K562 (cell line): ENCODE data around the gene BTBD10. TPM values are rescaled to one million over a fixed set of nuclear protein-coding genes. Genes with fewer than 3 reads are reported as not detected.

Experiments used
- polyA plus RNA-seq, 8 experiments: library from polyadenylated mRNA; depleted of rRNA in 4 of 8; stranded (reverse) in 5 of 8; unstranded in 3 of 8; fragments of >200 nt; fragmentation: Nextera tagmentation in 2 of 8; fragmentation: Illumina TruSeq in 1 of 8; extraction: Ambion mirVana in 2 of 8; extraction: Trizol in 1 of 8; gene quantifications; 2 replicates each; pipeline versions ENCODE4 v1.2.1 to v1.2.3, GENCODE V29; 2011 to 2014; ENCODE audit warnings: inconsistent platforms in 1 of 8, missing spikeins in 1 of 8
- total RNA-seq, 7 experiments: library from RNA; depleted of rRNA in 6 of 7; stranded (reverse); fragments of >200 nt in 6 of 7; fragmentation: Illumina TruSeq in 2 of 7; extraction: Trizol in 2 of 7; gene quantifications; 2 replicates each; pipeline versions ENCODE4 v1.2.1 to v1.2.3, GENCODE V29; 2011 to 2021; ENCODE audit warnings: low replicate concordance in 1 of 7

The BTBD10 gene
- total and polyA plus RNA-seq, 9 of the 15 experiments (the other 6 are each of a cell fraction or from before 2014, with no cell fraction given) = 11.6 to 22.8 (median 16.3) TPM

Other genes starting within 250 kb of the BTBD10 start
- gene BMAL1, start 185.4 kb downstream of the BTBD10 start, total RNA-seq (2014; rRNA removed) = 0.57 and 2.4 TPM in 2 replicates
- gene BMAL1, start 185.4 kb downstream of the BTBD10 start, total RNA-seq (2014; rRNA removed; fragmentation: Illumina TruSeq; extraction: Trizol) = 1.5 and 2.6 TPM in 2 replicates
- gene BMAL1, start 185.4 kb downstream of the BTBD10 start, total RNA-seq (2015; rRNA removed; fragmentation: Illumina TruSeq; extraction: Trizol) = 0.54 and 0.64 TPM in 2 replicates
- gene BMAL1, start 185.4 kb downstream of the BTBD10 start, total RNA-seq (2021) = 0.64 and 2.1 TPM in 2 replicates
- 0.40 and 0.45 TPM in 2 replicates for gene BMAL1, start 185.4 kb downstream of the BTBD10 start, polyA plus RNA-seq (2011; rRNA removed)
- 1.0 and 1.1 TPM in 2 replicates for gene BMAL1, start 185.4 kb downstream of the BTBD10 start, polyA plus RNA-seq (2014; fragmentation: Illumina TruSeq; extraction: Trizol)
- gene BMAL1, start 185.4 kb downstream of the BTBD10 start, polyA plus RNA-seq (2014; fragmentation: Nextera tagmentation; extraction: Ambion mirVana) = under 1 TPM; 0.14 to 0.24 TPM
- 1.1 and 4.4 TPM in 2 replicates for gene BMAL1, start 185.4 kb downstream of the BTBD10 start, polyA plus RNA-seq (2014; rRNA removed)
- not detected in 2 replicates for gene PTH, start 32.8 kb upstream of the BTBD10 start, total RNA-seq (2014; rRNA removed)
- not detected in 2 replicates for gene PTH, start 32.8 kb upstream of the BTBD10 start, total RNA-seq (2014; rRNA removed; fragmentation: Illumina TruSeq; extraction: Trizol)
- gene PTH, start 32.8 kb upstream of the BTBD10 start, total RNA-seq (2015; rRNA removed; fragmentation: Illumina TruSeq; extraction: Trizol) = not detected in 2 replicates
- not detected in 2 replicates for gene PTH, start 32.8 kb upstream of the BTBD10 start, total RNA-seq (2021)
- gene PTH, start 32.8 kb upstream of the BTBD10 start, polyA plus RNA-seq (2011; rRNA removed) = not detected in 2 replicates
- not detected in 2 replicates for gene PTH, start 32.8 kb upstream of the BTBD10 start, polyA plus RNA-seq (2014; fragmentation: Illumina TruSeq; extraction: Trizol)
- gene PTH, start 32.8 kb upstream of the BTBD10 start, polyA plus RNA-seq (2014; fragmentation: Nextera tagmentation; extraction: Ambion mirVana) = not detected
- gene PTH, start 32.8 kb upstream of the BTBD10 start, polyA plus RNA-seq (2014; rRNA removed) = not detected in 2 replicates
- gene FAR1, start 205.4 kb upstream of the BTBD10 start, total RNA-seq (2014; rRNA removed) = 31.2 and 33.0 TPM in 2 replicates
- gene FAR1, start 205.4 kb upstream of the BTBD10 start, total RNA-seq (2014; rRNA removed; fragmentation: Illumina TruSeq; extraction: Trizol) = 63.6 and 80.0 TPM in 2 replicates
- 46.8 and 52.6 TPM in 2 replicates for gene FAR1, start 205.4 kb upstream of the BTBD10 start, total RNA-seq (2015; rRNA removed; fragmentation: Illumina TruSeq; extraction: Trizol)
- 62.0 and 63.5 TPM in 2 replicates for gene FAR1, start 205.4 kb upstream of the BTBD10 start, total RNA-seq (2021)
- 73.5 and 88.2 TPM in 2 replicates for gene FAR1, start 205.4 kb upstream of the BTBD10 start, polyA plus RNA-seq (2011; rRNA removed)
- gene FAR1, start 205.4 kb upstream of the BTBD10 start, polyA plus RNA-seq (2014; fragmentation: Illumina TruSeq; extraction: Trizol) = 61.7 and 67.6 TPM in 2 replicates
- 10 to 100 TPM; 17.7 to 23.3 TPM for gene FAR1, start 205.4 kb upstream of the BTBD10 start, polyA plus RNA-seq (2014; fragmentation: Nextera tagmentation; extraction: Ambion mirVana)
- 42.2 and 43.6 TPM in 2 replicates for gene FAR1, start 205.4 kb upstream of the BTBD10 start, polyA plus RNA-seq (2014; rRNA removed)